A673 (cell line): ENCODE measurements around the gene KDELR3. TPM values are rescaled to one million over a fixed set of nuclear protein-coding genes. Genes with fewer than 3 reads are reported as not detected.
A peak's percentile ranks its signal among the peaks of the same experiment; 100 is the strongest.

Experiments used
- Bru-seq: library from RNA; stranded (reverse); fragments of 400-500 nt; gene quantifications from one replicate; lab custom pipeline; 2021; lab: Mats Ljungman, UMichigan
- BruChase-seq, 2 experiments: library from RNA; stranded (reverse); fragments of 400-500 nt; gene quantifications; one replicate each; lab custom pipeline; 2021; lab: Mats Ljungman, UMichigan
- BruUV-seq: library from RNA; stranded (reverse); fragments of 400-500 nt; replicated peaks from 2 replicates; lab custom pipeline; 2021; lab: Mats Ljungman, UMichigan
- CTCF ChIA-PET: fragments of 300-600 bp; sonication (Branson Sonifier 250); formaldehyde crosslinking; loops from one replicate; lab custom pipeline; 2022; ENCODE audit warnings: antibody characterized with exemption; lab: Charles Lee
- POLR2A ChIA-PET: fragments of 300-600 bp; sonication (Branson Sonifier 250); formaldehyde crosslinking; loops from one replicate; lab custom pipeline; 2022; ENCODE audit warnings: antibody characterized with exemption; ENCODE audit not compliant: low non-redundant PET; lab: Charles Lee
- DNase-seq: peaks from one replicate; pipeline ENCODE4 v3.0.0-alpha.2; 2015; ENCODE audit warnings: low spot score
- H3K27ac ChIP-seq: fragments of 200-600 bp; sonication (generic); 2 replicates; pipeline ENCODE4 v1.5.1; 2016; ENCODE audit warnings: mixed run types, low read depth, mild to moderate bottlenecking, mixed read lengths, antibody characterized with exemption, low read length; ENCODE audit not compliant: poor library complexity, severe bottlenecking
- H3K27me3 ChIP-seq: fragments of 200-600 bp; sonication (generic); replicated peaks from 2 replicates; pipeline ENCODE4 v1.6.1; 2017; ENCODE audit warnings: mixed run types, low read depth, mild to moderate bottlenecking, mixed read lengths, antibody characterized with exemption, low read length; ENCODE audit not compliant: insufficient read depth, poor library complexity
- H3K36me3 ChIP-seq: fragments of 200-600 bp; sonication (generic); 2 replicates; pipeline ENCODE4 v1.6.1; 2016; ENCODE audit warnings: mixed run types, mild to moderate bottlenecking, mixed read lengths, antibody characterized with exemption, low read length; ENCODE audit not compliant: insufficient read depth, poor library complexity, severe bottlenecking
- H3K4me1 ChIP-seq: fragments of 200-600 bp; sonication (generic); 2 replicates; pipeline ENCODE4 v1.6.1; 2017; ENCODE audit warnings: mixed run types, mild to moderate bottlenecking, mixed read lengths, antibody characterized with exemption, low read length; ENCODE audit not compliant: insufficient read depth, poor library complexity, severe bottlenecking
- H3K4me3 ChIP-seq: fragments of 200-600 bp; sonication (generic); 2 replicates; pipeline ENCODE4 v1.5.1; 2016; ENCODE audit warnings: low read depth, mixed run types, mild to moderate bottlenecking, mixed read lengths, low read length; ENCODE audit not compliant: poor library complexity, severe bottlenecking
- H3K9me3 ChIP-seq: fragments of 200-600 bp; sonication (generic); 2 replicates; pipeline ENCODE4 v1.6.1; 2016; ENCODE audit warnings: mixed run types, low read depth, mild to moderate bottlenecking, mixed read lengths, antibody characterized with exemption, low read length; ENCODE audit not compliant: poor library complexity, severe bottlenecking
- EZH2 ChIP-seq: fragments of 200-600 bp; sonication (generic); IDR thresholded peaks from 2 replicates; pipeline ENCODE4 v1.6.1; 2017; ENCODE audit warnings: borderline replicate concordance, low read depth, mild to moderate bottlenecking, mixed read lengths, antibody characterized with exemption, low read length; ENCODE audit not compliant: poor library complexity, severe bottlenecking
- intact Hi-C: fragments of 100-400 bp; cut with micrococcal nuclease; formaldehyde crosslinking; loops from one replicate; pipeline ENCODE4 v1.10.0; 2022; ENCODE audit not compliant: unreplicated experiment
- long read RNA-seq: library from polyadenylated mRNA; stranded (forward); transcript quantifications from one replicate; pipeline ENCODE4 v2.0.0, GENCODE V29; 2022
- total RNA-seq: library from RNA; stranded (reverse); gene quantifications from 2 replicates; pipeline ENCODE4 v1.2.3, GENCODE V29; 2021
- TF ChIP-seq, protein P1 (sequence below): fragments of 300-800, 200-600 bp; sonication (generic); conservative IDR thresholded peaks from 2 replicates; pipeline ENCODE4 v1.5.1; 2017; ENCODE audit warnings: low read depth, mild to moderate bottlenecking, antibody characterized with exemption, low read length, moderate library complexity, mixed read lengths

The KDELR3 gene
- total RNA-seq = 4.0 and 6.5 TPM in 2 replicates
- Bru-seq, nascent RNA = percentile 29 among the genes with signal in this experiment
- percentile 33 among the genes with signal in this experiment for BruChase-seq, experiment 1, labeled RNA remaining after a 2-hour chase
- BruChase-seq, experiment 2, labeled RNA remaining after a 6-hour chase = percentile 42 among the genes with signal in this experiment
- long read RNA-seq, transcript KDELR3-201 (5 exons, 1,728 nt) = major isoform, 14 of 17 reads
- long read RNA-seq, partial matches to known transcripts = 0 of 17 reads
- long read RNA-seq, other reads (novel, unspliced or antisense) = 1 of 17 reads

DNA sequence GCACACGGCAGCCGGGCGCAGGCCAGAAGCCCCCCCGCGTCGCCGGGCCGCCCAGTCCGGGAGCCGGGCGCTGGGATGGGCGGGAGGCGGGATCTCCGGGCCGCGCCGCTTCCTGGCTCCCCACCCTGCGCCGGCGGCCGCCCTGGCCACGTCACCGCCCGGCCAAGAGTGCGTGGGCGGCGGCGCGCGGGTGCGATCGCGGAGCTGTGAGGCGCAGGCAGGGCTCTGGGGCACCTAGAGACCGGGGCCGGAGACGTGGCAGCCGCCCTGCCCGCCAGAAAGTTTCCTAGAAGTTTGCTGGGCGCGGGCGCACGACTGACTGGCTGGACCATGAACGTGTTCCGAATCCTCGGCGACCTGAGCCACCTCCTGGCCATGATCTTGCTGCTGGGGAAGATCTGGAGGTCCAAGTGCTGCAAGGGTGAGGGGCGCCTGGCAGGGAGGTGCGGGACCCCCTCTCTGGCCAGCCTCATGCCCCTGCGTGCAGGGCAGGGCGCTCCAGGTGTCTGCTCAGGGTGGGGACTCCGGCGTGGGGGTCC, at the start of gene KDELR3:
TSS of gene KDELR3 (plus strand) at position 193 of the 539 bp plus-strand sequence. CDS start at position 331, 138 bp downstream.
- ChIA-PET CTCF (interaction anchor here (0.6 kb wide), 1 partner anchor 918 kb away, joined by 4 read pairs; no protein-coding TSS in a partner anchor), POLR2A (interaction anchor here (0.9 kb wide), 1 partner anchor 540 kb away, joined by 3 read pairs; no protein-coding TSS in a partner anchor)
- intact Hi-C loops = no loop called here
- no peaks in the 10 kb centered on the region for H3K9me3 ChIP-seq
- peak; percentile 61 for DNase-seq
- BruUV-seq = no TSS peak
- H3K27ac ChIP-seq = peak within 1 kb of the TSS; percentile 43
- H3K27me3 ChIP-seq = no peaks in the 10 kb centered on the region
- H3K36me3 ChIP-seq = no peaks in the 10 kb centered on the region
- H3K4me1 ChIP-seq = peaks cover 5% of the 10 kb centered on the region
- peak within 1 kb of the TSS; percentile 51 for H3K4me3 ChIP-seq
- TF ChIP-seq EZH2 = no peak
- TF ChIP-seq, protein P1, sequence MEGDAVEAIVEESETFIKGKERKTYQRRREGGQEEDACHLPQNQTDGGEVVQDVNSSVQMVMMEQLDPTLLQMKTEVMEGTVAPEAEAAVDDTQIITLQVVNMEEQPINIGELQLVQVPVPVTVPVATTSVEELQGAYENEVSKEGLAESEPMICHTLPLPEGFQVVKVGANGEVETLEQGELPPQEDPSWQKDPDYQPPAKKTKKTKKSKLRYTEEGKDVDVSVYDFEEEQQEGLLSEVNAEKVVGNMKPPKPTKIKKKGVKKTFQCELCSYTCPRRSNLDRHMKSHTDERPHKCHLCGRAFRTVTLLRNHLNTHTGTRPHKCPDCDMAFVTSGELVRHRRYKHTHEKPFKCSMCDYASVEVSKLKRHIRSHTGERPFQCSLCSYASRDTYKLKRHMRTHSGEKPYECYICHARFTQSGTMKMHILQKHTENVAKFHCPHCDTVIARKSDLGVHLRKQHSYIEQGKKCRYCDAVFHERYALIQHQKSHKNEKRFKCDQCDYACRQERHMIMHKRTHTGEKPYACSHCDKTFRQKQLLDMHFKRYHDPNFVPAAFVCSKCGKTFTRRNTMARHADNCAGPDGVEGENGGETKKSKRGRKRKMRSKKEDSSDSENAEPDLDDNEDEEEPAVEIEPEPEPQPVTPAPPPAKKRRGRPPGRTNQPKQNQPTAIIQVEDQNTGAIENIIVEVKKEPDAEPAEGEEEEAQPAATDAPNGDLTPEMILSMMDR = no peak

DNA sequence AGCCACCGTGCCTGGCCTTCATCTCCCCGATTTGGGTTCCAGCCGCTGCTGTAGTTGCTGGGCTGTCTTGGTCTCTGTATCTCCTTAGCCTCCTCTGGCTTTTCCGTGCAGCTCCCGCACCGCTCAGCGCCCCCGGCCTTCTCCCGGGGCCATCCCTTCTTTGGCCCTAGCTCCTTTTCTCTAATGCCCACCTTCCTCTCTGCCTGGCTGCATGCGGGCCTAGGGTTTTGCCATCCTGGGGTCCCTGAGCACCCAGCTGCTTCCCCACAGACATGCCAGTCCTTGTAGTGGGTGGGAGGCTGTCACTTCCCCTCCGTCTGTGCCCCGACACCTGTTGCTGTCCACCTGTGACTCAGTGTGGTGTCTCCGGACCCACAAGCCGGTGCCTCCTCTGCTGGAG, 49.3 kb upstream of the KDELR3 start:
- H3K4me3 ChIP-seq = no peak overlapping the region
- ChIA-PET POLR2A (no interaction called here), CTCF (interaction anchor here (0.7 kb wide), 1 partner anchor 703 kb away, joined by 10 read pairs; no protein-coding TSS in a partner anchor)
- no peaks in the 10 kb centered on the region for H3K36me3 ChIP-seq
- H3K9me3 ChIP-seq = no peaks in the 10 kb centered on the region
- BruUV-seq = no TSS peak
- DNase-seq = no peak
- H3K4me1 ChIP-seq = no peaks in the 10 kb centered on the region
- TF ChIP-seq EZH2 = no peak
- TF ChIP-seq, protein P1 = no peak
- intact Hi-C loops = no loop called here
- H3K27ac ChIP-seq = no peak overlapping the region
- no peaks in the 10 kb centered on the region for H3K27me3 ChIP-seq

DNA sequence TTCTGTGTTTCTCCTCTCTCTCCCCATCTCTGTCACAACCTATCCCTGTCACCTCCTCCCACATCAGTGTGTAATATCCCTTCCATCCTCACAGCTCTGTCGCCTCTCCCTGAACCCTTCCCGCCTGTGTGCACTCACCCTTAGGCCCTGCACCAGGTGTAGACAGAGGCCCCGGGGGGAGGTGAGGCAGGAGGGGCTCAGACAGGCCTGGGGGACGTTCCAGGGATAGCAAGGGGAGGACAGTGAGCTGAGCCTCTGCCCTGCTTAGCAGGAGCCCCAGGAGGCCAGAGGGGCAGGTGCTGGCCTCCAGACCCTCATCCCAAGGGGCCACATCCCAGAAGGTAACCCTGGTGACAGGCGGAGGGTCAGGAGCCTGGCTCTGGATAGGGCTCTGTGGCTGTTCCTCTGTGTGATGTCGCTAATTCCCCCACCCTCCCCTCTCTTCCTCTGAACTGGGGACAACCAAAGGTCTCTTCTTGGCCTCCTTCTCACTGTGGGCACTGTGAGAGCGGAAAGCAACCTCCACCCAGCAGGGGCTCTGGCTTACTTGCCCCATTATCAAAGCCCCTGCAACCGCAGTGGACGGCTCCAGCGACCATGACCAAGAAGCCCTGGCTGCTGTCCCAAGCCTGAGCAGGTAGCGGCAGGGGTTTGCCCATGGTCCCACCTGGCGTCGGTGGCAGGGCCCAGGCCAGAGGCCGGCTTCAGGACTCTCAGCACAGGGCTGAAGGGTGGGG, 48.6 kb upstream of the KDELR3 start:
- no peak for TF ChIP-seq EZH2
- TF ChIP-seq, protein P1 = no peak
- intact Hi-C loops = no loop called here
- BruUV-seq = no TSS peak
- no peaks in the 10 kb centered on the region for H3K27me3 ChIP-seq
- no peaks in the 10 kb centered on the region for H3K36me3 ChIP-seq
- CTCF ChIA-PET = no interaction called here
- no peak overlapping the region for H3K4me3 ChIP-seq
- no peaks in the 10 kb centered on the region for H3K9me3 ChIP-seq
- POLR2A ChIA-PET = no interaction called here
- H3K27ac ChIP-seq = no peak overlapping the region
- no peaks in the 10 kb centered on the region for H3K4me1 ChIP-seq
- DNase-seq = no peak
